ENCODE results near the gene SYT2.

SYT2 gene

DNA sequence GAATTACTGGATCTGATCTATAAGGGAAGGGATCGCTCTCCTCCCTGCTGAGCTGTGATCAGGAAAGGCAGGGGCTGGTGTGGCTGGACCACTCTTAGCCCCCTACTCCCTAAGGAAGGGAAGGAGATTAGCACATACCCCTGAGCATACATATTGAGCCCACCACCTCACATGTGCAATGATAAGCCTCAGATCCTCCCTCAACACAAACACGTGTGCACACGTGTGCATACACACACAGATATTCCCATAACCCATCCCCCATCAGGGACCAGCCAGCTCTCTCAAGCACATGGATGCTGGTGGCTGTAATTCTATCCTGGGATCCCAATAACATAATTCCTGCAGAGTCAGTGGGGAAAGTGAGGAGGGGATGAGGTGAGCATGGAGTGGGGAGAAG lies 21.2 kb downstream of the SYT2 start:
- no peak overlapping the region for H3K4me3 ChIP-seq (ENCODE audit: low read depth, low read length)
- POLR2A ChIA-PET: interaction anchor here (0.8 kb wide), 1 partner anchor 403 kb away, joined by 3 read pairs; no protein-coding TSS in a partner anchor
- TF ChIP-seq, protein P1, sequence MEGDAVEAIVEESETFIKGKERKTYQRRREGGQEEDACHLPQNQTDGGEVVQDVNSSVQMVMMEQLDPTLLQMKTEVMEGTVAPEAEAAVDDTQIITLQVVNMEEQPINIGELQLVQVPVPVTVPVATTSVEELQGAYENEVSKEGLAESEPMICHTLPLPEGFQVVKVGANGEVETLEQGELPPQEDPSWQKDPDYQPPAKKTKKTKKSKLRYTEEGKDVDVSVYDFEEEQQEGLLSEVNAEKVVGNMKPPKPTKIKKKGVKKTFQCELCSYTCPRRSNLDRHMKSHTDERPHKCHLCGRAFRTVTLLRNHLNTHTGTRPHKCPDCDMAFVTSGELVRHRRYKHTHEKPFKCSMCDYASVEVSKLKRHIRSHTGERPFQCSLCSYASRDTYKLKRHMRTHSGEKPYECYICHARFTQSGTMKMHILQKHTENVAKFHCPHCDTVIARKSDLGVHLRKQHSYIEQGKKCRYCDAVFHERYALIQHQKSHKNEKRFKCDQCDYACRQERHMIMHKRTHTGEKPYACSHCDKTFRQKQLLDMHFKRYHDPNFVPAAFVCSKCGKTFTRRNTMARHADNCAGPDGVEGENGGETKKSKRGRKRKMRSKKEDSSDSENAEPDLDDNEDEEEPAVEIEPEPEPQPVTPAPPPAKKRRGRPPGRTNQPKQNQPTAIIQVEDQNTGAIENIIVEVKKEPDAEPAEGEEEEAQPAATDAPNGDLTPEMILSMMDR (IDR thresholded peaks at IDR 0.05; ENCODE audit: insufficient read depth, low read length, missing control alignments): no peak
- DNase-seq (ENCODE audit: low read depth, low spot score): no peak
- CTCF ChIA-PET: no interaction called here

DNA sequence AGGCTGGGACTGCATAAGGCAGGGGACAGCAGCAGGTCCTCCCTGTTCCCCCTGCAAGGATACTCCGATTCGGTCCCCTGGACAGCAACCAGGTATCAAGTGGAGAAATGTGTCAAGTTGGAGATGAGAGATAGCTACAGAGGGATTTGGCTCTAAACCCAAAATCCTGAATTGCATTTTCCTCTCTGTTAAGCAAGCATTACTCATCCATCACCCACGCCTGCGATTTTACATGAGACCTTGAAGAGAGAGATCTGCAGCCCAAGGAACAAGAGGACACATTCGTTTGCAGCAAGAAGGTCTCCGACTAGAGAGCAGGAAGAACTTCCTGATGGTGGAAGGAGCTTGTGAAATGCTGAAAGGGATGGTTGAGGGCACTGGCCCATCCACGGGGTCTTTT lies 21.9 kb downstream of the SYT2 start:
- ChIA-PET POLR2A (no interaction called here), CTCF (no interaction called here)

DNA sequence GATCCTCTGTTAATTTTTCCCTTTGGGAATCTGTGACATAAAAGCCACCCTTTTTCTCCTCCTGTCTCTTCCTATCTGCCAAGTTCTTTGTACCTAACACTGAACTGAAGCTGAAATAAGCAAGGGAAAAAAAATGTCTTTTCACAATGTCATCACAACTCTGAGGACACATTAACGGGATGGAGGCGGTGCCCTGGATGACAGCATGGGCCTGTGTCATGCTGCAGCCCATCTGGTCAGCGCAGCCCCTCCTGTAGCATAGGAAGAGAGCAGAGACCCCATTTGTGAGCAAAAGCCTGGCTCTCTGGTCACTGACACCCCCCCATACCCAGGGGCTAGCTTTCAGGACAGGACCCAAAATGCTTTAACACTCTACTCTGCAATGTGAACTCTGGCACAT lies 22.5 kb downstream of the SYT2 start:
- CTCF ChIA-PET: no interaction called here
- no peak for DNase-seq (ENCODE audit: low read depth, low spot score)
- POLR2A ChIA-PET: no interaction called here
- no peak overlapping the region for H3K4me3 ChIP-seq (ENCODE audit: low read depth, low read length)
- TF ChIP-seq, protein P1 (IDR thresholded peaks at IDR 0.05; ENCODE audit: insufficient read depth, low read length, missing control alignments): no peak

More for the DNA sequence above, 21.9 kb downstream of the SYT2 start:
- H3K4me3 ChIP-seq (ENCODE audit: low read depth, low read length): no peak overlapping the region
- DNase-seq (ENCODE audit: low read depth, low spot score): no peak
- TF ChIP-seq, protein P1 (IDR thresholded peaks at IDR 0.05; ENCODE audit: insufficient read depth, low read length, missing control alignments): no peak

DNA sequence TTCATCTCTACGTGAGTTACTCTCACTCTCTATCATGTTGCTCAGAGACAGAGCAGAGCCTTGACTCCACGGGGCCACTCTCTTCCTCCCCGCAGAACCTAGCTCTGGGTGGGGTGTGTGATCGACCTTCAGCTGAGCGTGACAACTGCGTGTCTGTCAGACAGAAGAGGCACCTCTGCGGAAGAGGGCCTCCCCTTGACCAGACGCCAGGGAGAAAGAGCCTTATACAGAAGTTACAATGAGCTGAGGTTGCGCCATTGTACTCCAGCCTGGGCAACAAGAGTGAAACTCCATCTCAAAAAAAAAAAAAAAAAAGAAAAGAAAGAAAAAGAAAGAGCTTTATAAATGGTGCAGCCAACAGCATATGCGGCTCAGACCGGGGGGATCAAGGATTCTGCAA lies 22.9 kb downstream of the SYT2 start:
- H3K4me3 ChIP-seq (ENCODE audit: low read depth, low read length): no peak overlapping the region
- POLR2A ChIA-PET: no interaction called here
- TF ChIP-seq, protein P1 (IDR thresholded peaks at IDR 0.05; ENCODE audit: insufficient read depth, low read length, missing control alignments): no peak
- CTCF ChIA-PET: no interaction called here
- DNase-seq (ENCODE audit: low read depth, low spot score): no peak

DNA sequence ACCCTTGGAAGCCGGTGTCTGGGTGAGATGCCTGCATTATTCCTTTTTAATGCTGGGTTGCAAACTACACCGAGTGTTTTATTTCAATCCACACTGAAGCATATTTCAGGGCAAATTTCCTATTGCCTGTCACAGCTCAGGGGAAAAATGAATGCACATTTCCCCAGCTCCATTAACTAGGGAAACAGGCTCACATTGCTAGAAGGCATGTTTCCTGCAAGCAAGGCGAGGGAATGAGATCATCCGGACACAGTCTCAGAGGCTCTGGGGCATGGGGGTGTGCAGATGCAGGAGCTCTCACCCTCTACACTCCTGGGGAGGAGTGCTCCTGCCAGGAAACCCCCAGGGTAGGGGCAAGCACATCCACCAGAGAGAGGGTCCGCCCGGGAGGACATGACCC lies 24.6 kb downstream of the SYT2 start:
- ChIA-PET CTCF (interaction anchor here (1.2 kb wide), 1 partner anchor 26 kb away, joined by 3 read pairs; no protein-coding TSS in a partner anchor), POLR2A (no interaction called here)
- H3K4me3 ChIP-seq (ENCODE audit: low read depth, low read length): no peak overlapping the region
- no peak for DNase-seq (ENCODE audit: low read depth, low spot score)
- TF ChIP-seq, protein P1 (IDR thresholded peaks at IDR 0.05; ENCODE audit: insufficient read depth, low read length, missing control alignments): no peak

DNA sequence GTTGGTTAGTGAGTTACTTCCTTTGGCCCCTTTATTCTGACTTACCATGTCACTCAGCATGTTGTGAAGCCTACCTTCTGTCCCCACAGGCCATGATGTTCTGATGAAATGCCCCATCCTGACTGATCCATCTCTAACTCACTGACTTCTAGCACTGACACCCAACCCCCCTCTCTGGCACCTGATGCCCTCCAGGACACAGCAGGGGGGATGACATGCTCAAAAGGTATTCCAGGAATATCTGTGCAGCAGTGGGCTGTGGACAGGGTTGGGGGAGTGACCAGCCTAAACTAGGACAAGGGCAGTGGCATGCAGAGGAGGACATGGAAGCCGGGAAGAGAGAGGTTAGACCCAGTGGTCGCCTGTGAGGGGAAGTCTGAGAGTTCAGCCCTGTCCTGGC lies 25.5 kb downstream of the SYT2 start:
- ChIA-PET POLR2A (no interaction called here), CTCF (interaction anchor here (1.8 kb wide), 1 partner anchor 8 kb away, joined by 6 read pairs; no protein-coding TSS in a partner anchor)
- DNase-seq (ENCODE audit: low read depth, low spot score): no peak
- no peak overlapping the region for H3K4me3 ChIP-seq (ENCODE audit: low read depth, low read length)
- TF ChIP-seq, protein P1 (IDR thresholded peaks at IDR 0.05; ENCODE audit: insufficient read depth, low read length, missing control alignments): no peak
